HCEC 1CT (cell line): ENCODE results near the gene TP53RK.

Experiments used
- DNase-seq: peaks from one replicate; pipeline ENCODE4 v3.0.0-alpha.2; 2017

The TP53RK gene

DNA sequence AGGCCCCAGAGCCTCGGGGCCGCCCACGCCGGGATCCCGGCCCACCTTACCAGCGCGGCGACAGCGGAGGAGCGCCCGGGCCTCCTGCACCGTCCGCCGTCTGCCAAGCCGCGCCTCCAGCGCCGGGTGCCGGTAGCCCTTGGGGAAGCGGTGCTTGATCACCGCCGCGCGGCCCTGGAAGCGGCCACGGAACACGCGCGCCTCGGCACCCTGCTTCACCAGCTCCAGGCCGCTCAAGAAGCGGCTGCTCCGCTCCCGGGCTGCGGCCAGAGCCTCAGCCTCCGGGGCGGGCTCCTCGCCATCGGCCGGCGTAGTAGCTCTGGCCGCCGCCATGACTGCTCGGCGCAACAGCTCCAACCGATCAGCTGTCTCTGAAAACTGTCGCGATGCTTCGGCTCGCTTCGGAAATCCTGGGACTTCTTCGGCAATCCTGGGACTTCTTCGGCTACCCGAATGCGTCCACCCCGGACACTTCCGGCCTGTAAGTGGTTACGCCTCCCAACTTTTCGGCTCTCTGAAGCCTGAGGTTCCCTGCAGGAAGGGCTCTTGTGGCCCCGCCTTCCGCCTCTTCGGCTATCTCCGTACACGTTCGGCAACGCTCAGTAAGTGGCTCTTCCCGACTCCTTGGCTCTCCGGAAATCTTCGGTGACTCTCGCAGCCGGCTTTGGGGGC lies at the start of gene TP53RK:
TP53RK (minus strand) TSS at position 363 of the 672 bp plus-strand sequence; CDS start at position 333, 30 bp downstream.
- peak; percentile 100 for DNase-seq

DNA sequence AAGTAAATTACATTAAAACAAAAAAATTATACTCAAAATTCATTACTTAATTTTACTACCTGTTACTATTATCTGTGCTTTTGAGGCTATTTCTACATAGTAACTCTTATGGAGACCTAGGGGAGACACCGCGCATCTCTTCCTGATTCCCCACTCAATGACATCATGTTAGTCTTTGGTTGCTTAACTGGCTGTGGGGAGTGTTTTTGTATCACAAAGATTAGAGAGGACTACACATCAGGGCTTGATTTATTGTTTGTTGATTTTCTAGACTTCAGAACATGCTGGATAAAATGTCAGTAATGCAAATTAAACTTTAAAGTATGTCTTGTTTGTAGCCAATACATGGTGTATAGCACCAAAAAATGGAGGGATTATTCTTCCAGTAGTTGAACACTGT lies 46.2 kb upstream of the TP53RK start:
- DNase-seq = no peak

DNA sequence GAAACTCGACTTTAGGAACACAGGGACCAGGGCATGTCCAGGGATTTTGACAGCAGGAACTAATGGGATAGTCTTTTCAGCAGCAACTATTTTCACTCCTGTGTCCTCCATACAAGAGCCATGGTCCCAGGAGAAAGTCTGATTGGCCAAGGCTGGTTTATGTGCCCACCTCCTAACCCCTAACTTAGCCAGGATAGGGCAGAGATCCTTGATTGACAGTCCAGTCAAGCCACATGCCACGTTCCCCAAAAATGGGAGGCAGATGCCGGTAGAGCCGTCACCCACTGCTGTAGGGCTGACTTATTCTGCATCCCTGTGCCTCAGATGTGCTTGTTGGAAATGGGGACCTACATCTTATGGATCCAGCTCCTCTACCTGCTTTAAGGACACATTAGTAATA lies 42.5 kb upstream of the TP53RK start:
- DNase-seq = no peak

DNA sequence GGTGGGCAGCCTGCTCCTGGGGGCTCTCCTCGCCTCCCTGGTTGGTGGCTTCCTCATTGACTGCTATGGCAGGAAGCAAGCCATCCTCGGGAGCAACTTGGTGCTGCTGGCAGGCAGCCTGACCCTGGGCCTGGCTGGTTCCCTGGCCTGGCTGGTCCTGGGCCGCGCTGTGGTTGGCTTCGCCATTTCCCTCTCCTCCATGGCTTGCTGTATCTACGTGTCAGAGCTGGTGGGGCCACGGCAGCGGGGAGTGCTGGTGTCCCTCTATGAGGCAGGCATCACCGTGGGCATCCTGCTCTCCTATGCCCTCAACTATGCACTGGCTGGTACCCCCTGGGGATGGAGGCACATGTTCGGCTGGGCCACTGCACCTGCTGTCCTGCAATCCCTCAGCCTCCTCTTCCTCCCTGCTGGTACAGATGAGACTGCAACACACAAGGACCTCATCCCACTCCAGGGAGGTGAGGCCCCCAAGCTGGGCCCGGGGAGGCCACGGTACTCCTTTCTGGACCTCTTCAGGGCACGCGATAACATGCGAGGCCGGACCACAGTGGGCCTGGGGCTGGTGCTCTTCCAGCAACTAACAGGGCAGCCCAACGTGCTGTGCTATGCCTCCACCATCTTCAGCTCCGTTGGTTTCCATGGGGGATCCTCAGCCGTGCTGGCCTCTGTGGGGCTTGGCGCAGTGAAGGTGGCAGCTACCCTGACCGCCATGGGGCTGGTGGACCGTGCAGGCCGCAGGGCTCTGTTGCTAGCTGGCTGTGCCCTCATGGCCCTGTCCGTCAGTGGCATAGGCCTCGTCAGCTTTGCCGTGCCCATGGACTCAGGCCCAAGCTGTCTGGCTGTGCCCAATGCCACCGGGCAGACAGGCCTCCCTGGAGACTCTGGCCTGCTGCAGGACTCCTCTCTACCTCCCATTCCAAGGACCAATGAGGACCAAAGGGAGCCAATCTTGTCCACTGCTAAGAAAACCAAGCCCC lies 36.2 kb upstream of the TP53RK start:
- DNase-seq = no peak

DNA sequence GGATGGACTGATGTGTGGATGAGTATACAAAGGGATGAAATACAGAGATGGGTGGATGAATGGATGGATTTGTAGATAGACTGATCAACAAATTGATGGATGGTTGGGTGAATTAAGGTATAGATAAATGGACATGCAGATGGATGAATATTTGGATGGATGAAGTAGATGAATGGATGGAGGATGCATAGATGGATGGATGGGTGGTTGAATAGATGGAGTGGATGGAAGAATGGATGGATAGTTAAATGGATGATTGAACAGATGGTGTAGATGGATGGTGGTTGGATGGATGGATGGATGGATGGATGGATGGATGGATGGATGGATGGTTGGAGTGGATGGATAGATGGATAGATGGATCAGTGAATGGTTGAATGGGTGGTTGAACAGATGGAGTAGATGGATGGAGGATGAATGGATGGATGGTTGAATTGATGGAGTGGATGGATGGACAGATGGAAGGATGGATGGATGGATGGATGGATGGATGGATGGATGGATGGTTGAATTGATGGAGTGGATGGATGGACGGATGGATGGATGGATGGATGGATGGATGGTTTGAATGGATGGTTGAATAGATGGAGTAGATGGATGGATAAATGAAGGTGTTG lies 35.2 kb upstream of the TP53RK start:
- DNase-seq = no peak

DNA sequence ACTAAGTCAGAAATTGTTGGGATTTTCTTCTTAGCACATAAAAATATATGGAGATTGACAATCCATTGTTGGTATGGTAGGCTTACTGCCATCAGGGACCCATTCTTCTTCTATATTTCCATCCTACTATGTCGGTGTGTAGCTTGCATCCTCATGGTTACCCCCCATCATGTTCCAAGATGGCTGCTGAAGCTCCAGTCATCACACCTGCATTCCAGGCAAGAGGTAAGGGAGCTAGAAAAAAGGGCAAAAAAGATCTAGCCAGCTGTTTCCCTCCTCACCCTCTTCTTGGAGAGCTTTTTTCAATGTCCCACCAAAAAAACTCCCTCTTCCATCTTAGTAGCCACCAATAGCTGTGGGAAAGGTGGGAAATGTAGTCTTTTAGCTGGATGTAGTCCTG lies 33.8 kb upstream of the TP53RK start:
- DNase-seq = no peak

DNA sequence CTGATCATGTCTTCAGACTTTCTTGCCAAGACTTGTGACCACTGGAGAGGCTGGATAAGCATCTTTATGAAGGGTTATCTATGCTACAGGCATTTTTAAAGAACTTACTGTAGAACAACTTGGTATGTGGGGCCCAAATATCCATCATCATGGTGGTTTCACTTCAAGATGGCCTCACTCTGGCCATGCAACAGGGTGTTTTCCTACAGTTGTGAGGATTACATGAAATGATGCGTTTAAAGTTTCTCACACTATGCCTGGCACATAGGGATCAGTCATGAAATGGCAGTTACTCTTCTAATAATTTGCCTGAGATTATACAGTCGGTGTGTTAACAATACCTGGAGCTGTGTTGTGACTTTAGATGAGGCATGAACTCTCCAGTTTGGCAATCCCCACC lies 33.2 kb upstream of the TP53RK start:
- DNase-seq = no peak

DNA sequence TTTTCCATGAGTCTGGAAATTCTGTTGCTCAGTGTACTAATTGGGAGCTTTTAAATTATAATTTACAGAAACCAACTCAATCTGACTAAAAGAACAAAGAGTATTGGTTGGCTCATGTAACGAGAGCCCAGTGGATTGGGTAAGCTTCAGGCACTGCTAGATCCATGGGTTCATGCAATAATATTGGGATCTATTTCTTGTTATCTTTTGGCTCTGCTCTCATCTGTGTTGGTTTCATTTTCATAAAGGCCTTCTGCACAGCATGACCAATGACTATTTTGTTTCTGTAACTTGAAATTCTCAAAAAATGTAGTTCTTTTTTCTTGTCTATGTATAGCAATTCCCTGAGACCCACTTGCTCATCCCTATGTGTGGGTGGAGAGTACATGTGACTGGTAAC lies 32.2 kb upstream of the TP53RK start:
- DNase-seq = no peak

DNA sequence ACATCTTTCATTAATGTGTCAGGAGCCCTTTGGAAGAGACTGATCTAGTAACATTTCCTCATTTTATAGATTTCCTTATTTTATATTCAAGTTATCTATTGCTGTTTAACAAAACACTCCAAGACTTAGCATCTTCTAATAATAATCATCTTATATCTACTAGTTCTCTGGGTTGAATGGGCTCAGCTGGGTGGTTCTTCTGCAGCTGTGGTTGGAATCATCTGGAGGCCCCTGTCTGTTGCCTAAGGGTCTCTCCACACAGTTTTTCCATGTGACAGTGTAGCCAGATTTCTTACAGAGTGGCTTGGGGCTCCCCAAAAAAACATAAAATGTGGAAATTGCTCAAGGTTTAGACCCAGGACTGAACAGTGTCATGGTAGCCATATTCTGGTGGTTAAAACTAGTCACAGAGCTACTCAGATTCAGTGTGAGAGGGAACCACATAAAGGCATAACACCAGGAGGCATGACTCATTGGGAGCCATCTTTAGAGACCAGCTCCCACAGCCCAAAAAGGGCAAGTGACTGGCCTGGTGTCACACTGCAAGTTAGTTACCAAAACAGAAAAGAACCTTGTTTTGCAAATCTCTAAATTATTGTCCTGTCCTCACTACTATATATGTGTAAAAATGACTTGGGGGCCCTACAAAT lies 31.7 kb upstream of the TP53RK start:
- no peak for DNase-seq

DNA sequence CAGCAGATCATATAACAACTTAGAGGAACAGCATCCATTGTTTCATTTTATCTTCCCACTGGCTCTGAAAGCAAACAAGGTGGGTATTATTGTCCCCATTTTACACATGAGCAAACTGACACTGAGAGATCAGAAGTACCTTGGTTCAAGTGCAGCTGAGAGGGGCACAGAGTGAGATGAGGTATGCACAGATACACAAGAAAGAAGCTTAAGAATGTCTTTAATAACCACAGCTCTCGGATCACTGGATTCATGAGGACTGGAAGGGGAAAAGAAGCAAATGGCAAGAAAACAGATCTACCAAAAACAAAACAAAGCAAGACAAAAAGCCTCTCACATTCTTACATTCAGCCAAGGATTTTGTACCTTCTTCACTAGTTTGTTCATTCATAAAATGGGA lies 30.8 kb upstream of the TP53RK start:
- DNase-seq = no peak

DNA sequence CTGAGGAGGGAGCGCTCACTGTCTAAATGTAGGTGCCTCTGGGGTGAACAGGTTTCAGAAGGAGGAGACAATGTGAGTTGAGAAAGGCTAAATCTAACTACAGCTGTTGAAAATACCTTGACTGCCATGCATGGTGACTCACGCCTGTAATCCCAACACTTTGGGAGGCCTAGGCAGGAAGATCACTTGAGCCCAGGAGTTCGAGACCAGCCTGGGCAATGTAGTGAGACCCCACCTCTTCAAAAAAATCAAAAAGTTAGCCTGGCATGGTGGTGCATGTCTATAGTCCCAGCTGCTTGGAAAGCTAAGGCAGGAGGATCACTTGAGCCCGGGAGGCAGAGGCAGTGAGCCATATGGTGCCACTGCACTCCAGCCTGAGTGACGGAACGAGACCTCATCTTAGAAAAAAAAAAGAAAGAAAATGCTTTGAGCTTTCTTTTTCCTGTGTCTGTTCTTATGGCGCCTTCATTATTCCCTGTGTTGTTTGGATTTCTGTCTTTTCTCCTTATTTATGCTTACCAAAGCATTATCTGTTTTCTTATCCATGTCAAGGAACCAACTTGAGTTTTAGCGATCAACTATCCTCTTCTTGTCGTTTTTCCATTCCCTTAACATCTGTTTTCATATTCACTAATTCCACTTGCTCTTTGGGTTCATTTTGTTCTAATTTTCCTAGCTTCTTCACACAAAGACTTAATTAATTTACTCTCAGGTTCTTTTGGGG lies 28.7 kb upstream of the TP53RK start:
- DNase-seq = no peak

DNA sequence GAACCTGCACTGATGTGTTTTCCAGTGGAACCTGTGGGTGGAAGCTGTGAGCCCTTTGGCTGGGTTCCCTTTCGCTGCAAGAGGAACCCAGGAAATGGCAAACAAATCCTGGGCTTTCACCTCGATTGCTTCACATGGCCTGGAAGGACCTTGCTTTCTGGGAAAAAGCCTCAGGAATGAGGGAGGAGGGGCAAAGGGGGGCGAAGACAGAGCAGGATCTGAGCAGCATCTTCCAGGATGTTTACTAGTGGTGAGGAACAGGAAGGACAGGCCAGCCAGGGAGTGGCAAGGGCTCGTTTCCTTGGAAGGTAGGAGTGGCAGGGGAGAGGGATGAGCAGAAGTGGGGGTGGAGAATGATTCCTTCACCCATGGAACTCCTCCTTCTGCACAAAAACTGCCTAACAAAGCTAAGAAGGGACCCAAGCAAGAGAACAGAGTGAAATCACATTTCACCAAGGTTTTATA lies 26.1 kb upstream of the TP53RK start:
- DNase-seq = peak; percentile 77

DNA sequence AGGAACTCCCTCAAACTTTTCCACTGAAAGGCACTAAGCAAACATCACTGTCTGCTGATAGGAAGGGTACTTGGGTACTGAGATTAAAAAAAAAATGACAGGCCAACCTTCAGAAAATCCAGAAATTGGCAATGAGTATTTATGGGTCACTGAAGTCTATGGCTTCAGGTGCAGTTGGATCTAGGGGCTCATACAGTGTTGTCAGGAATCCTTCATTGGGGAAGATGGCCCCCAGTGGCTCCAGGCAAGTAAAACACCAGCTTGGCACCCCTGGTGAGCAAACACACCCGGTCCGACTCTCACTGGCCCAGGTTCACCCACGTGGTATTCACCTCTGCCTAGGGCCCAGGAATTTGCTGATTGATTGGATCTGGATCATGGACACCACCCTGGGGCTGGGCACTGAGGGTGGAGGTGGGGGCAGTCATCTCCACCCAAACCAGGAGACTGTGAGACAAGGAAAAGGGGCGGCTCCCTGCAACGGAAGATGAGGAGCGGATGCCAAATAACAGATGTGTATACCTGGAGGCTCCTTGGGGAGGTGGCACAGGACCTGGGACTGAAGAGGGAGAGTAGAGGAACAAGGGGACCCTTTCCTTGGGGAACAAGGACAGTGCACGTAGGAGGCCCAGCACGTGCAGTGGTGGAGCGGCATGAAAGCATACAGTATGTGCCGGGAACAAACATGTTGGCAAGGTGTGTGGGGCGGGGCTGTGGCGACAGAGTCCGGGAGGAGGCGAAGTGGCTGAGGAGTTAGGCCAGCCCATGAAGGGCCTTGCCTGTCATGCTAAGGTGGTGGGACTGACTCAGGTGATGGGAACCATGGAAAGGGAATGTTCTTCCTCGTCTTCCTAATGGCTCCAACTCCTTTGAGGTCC lies 25.0 kb upstream of the TP53RK start:
- DNase-seq = no peak

DNA sequence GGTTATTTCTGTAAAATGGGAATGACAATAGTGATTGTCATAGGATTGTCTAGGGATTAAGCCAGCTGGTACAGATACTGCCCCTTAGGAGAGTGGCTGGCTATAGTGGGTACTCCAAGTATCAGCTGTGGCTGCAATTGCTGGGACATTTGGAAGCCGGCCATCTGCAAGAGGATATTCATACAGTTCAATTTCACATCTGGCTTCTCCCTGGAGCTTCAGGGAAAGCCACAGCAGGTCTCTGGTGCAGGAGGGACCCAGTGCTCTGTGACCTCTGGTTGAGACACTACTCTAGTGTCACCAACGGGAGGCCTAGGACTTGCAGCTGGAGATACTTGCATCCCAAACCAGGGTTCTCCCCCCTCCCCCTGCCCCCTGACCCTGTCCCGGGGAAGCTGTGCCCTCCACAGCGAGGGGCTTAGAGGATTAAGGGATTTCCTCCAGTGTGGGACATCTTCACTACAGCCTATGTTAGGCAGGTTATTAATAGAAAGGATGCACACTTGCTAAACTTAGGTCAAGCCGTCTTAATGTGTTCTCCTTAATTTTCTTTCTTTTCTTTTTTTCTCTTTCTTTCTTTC lies 22.9 kb upstream of the TP53RK start:
- no peak for DNase-seq

DNA sequence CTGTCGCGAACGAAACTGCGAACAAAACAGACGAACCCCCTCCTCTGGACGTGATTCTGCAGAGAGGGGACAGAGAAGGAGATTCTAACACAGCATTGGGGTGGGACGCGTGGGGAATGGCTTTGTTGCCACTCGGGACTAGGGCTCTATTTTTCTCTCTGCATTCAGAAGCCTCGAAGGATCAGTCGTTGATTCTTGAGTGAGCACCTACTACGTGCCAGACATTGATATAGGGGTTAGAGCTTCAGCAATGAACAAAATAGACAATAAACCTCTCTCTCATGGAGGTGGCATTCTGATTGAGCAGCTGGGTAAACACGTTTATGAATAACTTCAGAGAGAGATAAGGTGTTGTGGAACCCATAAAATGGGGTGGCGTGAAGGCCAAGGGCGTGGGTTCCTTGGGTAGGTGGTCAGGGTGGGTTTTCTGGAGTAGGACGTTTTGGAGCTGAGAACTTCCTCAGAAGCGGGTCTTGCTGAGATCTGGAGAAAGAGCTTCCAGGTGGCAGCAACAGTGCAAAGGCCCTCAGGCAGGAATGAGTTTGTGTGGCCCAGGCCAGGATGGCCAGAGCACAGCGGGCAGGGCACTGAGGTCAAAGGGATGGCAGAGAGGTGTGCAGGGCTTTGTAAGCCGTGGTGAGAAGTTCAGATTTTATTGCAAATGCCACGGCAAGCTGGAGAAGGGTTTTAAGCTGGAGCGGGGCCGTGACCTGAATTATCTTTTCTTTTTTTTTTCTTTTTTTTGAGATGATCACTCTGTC lies 21.1 kb upstream of the TP53RK start:
- no peak for DNase-seq

DNA sequence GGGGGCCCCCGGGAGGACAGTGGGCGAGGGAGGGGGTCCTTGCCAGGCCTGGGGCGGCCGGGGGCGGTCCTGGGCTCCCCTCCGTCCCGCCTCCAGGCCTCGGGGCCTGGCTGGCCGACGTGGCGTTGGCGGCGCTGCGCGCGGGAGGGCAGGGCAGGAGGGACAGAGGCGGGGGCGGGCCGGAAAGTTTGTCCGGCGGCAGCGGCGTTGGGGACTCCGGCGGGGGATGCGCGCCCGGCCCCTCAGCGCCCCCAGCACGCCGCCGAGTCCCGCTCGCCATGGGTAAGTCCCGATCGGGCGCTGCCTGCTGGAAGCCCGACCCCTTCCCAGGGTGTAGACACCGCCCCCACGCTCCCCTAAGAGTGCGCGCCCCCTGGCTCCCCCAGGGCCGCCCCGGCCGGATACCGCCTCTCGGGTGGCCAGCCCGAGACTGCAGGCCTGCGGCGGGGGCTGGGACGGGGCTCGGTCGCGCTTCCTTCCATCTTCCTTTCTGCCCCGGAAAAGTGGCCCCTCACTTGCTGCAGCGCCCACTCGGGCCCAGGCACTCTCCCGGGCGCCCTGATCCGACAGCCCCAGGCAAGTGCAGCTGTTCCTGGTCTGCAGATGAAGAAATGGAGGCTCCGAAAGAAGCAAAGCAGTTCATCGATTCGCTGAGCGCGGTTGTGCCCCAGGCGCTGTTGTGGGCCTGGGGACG lies 20.4 kb upstream of the TP53RK start, which contains the start of gene SLC2A10:
SLC2A10 (plus strand) TSS at position 191 of the 694 bp plus-strand sequence; CDS start at position 279, 88 bp downstream.
- DNase-seq = peak; percentile 38

DNA sequence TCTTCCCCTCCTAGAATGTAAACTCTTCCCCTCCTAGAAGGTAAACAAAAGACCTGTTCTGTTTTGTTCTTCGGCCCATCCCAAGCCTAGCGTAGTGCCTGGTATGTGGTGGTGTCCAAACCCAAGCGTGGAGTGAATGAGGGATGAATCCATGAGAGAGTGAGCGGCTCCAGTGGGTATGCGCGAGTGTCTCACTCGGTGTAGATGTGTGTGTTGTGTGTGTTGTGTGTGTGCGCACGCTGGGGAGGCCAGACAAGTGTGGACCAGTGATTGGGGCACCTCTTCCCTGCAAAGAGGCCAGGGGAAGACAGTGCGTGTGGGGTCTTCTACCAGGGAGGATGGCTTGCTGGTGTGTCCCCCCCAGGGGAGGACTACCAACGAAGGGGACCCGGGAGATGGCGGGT lies 19.8 kb upstream of the TP53RK start:
- no peak for DNase-seq

DNA sequence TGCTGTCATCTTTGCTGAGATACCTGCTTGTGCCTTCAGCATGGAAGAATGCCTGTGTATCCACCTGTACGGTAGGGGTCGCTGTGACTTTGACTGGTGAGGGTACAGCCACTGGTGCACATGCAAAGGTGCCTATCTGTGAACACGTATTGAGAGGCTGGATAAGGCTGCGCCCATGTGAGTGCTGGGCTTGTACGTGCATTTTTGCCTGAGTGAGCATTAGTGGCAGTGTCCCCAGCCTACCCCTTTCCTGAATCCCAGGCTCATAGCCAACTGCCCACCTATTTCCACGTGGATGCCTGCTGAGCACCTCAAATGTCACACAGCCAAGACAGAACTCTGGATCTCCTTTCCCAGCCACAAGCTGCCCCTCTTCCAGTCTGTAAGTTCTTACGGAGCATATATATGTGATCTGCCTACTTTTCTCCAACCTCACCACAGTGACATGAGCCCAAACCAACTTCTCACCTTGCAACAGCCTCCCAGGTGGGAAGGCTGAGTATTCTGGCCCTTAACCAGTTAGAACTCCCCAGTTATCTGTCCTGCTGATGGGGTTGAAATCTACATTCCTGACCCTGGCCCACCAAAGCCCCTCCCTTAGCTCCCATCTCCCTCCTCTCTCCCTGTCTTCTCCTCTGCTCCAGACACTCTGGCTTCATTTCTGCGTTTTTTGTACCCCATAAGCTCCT lies 19.1 kb upstream of the TP53RK start:
- no peak for DNase-seq

DNA sequence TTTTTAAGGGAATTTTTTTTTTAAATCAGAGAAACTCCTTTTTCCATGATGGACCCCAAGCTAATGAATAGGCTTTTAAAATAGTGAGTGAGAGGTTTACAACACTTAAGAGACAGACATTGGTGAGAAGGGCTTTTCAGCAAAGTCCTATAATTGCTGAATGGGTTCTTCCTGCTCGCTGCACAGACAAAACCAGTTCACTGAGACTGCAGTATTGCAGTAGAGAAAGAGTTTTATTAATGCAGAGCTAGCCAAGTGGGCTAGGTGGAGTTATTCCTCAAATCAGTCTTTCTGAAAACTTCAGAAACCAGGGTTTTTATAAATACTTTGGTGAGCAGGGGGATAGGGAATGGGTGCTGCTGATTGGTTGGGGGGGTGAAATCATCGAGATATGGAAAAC lies 17.0 kb upstream of the TP53RK start:
- no peak for DNase-seq
